H7 (cell line): ENCODE data around the gene KCNAB2. TPM values are rescaled to one million over a fixed set of nuclear protein-coding genes. Genes with fewer than 3 reads are reported as not detected.

Source experiments
- total RNA-seq: library from RNA; depleted of rRNA; stranded (reverse); fragments of >200 nt; shearing (Covaris generic); gene quantifications from 2 replicates; pipeline ENCODE4 v1.2.3, GENCODE V29; 2014; rRNA removed

Gene KCNAB2
- total RNA-seq, 1 experiment from 2014 or later, result 6.6 TPM

Other genes starting within 250 kb of the KCNAB2 start
- gene NPHP4, start 53.5 kb upstream of the KCNAB2 start, total RNA-seq, result 22.1 and 22.2 TPM in 2 replicates
- 0.78 and 0.83 TPM in 2 replicates for gene CHD5, start 134.4 kb downstream of the KCNAB2 start, total RNA-seq
- gene RPL22, start 153.7 kb downstream of the KCNAB2 start, total RNA-seq, result 237 and 308 TPM in 2 replicates
- 6.8 and 25.3 TPM in 2 replicates for gene RNF207, start 160.2 kb downstream of the KCNAB2 start, total RNA-seq
- 195 and 196 TPM in 2 replicates for gene ICMT, start 190.1 kb downstream of the KCNAB2 start, total RNA-seq
- gene HES3, start 198.3 kb downstream of the KCNAB2 start, total RNA-seq, result 28.2 and 38.8 TPM in 2 replicates
- gene GPR153, start 215.2 kb downstream of the KCNAB2 start, total RNA-seq, result 15.6 and 25.2 TPM in 2 replicates